Measurements from ENCODE around the gene STXBP5.

DNA sequence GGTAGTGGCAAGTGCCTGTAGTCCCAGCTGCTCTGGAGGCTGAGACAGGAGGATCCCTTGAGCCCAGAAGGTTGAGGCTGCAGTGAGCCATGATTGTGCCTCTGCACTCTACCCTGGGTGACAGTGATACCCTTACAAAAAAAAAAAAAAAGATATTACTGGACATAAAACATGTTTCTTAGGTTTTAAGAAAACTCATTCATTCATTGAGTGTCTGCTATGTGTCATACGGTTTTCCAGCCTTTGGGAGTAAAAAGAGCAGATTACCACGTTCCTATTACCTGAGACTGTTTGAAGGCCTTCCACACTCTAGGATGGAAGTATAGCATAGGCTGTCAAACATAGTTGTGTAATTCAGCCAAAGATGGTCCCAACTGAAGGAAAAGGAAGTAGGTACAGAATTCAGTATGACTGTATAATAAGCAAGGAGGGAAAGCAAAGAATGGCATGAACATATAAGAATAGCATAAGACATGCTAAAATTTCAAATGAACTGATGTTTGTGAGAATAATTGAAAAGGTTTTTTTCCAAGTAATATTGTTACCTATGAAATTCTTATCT lies 22.0 kb downstream of the STXBP5 start:
- TF ChIP-seq, protein P1, sequence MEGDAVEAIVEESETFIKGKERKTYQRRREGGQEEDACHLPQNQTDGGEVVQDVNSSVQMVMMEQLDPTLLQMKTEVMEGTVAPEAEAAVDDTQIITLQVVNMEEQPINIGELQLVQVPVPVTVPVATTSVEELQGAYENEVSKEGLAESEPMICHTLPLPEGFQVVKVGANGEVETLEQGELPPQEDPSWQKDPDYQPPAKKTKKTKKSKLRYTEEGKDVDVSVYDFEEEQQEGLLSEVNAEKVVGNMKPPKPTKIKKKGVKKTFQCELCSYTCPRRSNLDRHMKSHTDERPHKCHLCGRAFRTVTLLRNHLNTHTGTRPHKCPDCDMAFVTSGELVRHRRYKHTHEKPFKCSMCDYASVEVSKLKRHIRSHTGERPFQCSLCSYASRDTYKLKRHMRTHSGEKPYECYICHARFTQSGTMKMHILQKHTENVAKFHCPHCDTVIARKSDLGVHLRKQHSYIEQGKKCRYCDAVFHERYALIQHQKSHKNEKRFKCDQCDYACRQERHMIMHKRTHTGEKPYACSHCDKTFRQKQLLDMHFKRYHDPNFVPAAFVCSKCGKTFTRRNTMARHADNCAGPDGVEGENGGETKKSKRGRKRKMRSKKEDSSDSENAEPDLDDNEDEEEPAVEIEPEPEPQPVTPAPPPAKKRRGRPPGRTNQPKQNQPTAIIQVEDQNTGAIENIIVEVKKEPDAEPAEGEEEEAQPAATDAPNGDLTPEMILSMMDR (IDR thresholded peaks at IDR 0.05; ENCODE audit: low read length), result no peak
- no peak for TF ChIP-seq EZH2 (optimal IDR thresholded peaks at IDR 0.05; ENCODE audit: low read depth, low read length)

All from MM.1S (cell line).